ENCODE measurements around the gene RAB11FIP3. TPM values are rescaled to one million over a fixed set of nuclear protein-coding genes. Genes with fewer than 3 reads are reported as not detected.
A peak's percentile ranks its signal among the peaks of the same experiment; 100 is the strongest.

The RAB11FIP3 gene
- total RNA-seq, 4 donors from 2014 or later, result 20.7 to 62.5 (median 29.1) TPM

GRCh38 chr16:519841-520687, 94.6 kb downstream of the RAB11FIP3 start:
- TF ChIP-seq EP300 (IDR thresholded peaks at IDR 0.05), result no peak
- TF ChIP-seq, protein P1, sequence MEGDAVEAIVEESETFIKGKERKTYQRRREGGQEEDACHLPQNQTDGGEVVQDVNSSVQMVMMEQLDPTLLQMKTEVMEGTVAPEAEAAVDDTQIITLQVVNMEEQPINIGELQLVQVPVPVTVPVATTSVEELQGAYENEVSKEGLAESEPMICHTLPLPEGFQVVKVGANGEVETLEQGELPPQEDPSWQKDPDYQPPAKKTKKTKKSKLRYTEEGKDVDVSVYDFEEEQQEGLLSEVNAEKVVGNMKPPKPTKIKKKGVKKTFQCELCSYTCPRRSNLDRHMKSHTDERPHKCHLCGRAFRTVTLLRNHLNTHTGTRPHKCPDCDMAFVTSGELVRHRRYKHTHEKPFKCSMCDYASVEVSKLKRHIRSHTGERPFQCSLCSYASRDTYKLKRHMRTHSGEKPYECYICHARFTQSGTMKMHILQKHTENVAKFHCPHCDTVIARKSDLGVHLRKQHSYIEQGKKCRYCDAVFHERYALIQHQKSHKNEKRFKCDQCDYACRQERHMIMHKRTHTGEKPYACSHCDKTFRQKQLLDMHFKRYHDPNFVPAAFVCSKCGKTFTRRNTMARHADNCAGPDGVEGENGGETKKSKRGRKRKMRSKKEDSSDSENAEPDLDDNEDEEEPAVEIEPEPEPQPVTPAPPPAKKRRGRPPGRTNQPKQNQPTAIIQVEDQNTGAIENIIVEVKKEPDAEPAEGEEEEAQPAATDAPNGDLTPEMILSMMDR (IDR thresholded peaks at IDR 0.05), result no peak
- TF ChIP-seq POLR2AphosphoS5 (IDR thresholded peaks at IDR 0.05), result no peak
- TF ChIP-seq POLR2A (IDR thresholded peaks at IDR 0.05), result no peak
- H3K36me3 ChIP-seq, result peaks cover 51% of the 10 kb centered on the region
- no peaks in the 10 kb centered on the region for H3K9me3 ChIP-seq
- peaks cover 32% of the 10 kb centered on the region for H3K4me1 ChIP-seq
- 93% methylated on average over 10 of the region's 35 CpGs for WGBS
- H3K4me3 ChIP-seq, result no peak overlapping the region
- DNase-seq (ENCODE audit: low spot score in 2 of 2), result peak in 1 of 2 donors; percentile 58
- H3K27ac ChIP-seq, result no peak overlapping the region
- no peaks in the 10 kb centered on the region for H3K27me3 ChIP-seq

DNA sequence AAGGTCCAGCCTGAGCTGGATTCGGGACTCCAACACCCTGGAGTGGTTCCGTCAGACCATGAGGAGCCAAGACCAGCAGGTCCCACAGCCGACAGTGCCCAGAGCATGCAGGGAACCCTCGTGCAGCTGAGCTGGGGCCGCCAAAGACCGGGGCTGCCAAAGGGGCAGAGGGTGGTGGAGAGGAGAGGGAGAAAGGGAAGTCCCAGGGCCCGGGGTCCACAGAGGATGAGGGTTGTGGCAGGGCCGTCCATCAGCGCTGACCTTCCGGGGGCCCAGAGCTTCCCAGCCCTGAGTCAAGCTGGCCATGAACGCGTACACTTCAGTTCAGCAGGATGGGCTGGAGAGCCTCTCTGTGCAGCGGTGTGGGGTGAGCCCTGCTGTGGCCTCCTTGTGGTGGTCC, 95.4 kb downstream of the RAB11FIP3 start:
- Histone ChIP-seq H3K27me3 (no peaks in the 10 kb centered on the region), H3K27ac (no peak overlapping the region), H3K36me3 (peaks cover 44% of the 10 kb centered on the region), H3K9me3 (no peaks in the 10 kb centered on the region), H3K4me3 (no peak overlapping the region), H3K4me1 (peaks cover 40% of the 10 kb centered on the region)
- no peak for TF ChIP-seq EP300 (IDR thresholded peaks at IDR 0.05)
- TF ChIP-seq POLR2AphosphoS5 (IDR thresholded peaks at IDR 0.05), result no peak
- no peak for TF ChIP-seq POLR2A (IDR thresholded peaks at IDR 0.05)
- TF ChIP-seq, protein P1 (IDR thresholded peaks at IDR 0.05), result no peak
- DNase-seq (ENCODE audit: low spot score in 2 of 2), result peak in 1 of 2 donors; percentile 59
- WGBS, result 93% methylated on average over 11 of the region's 13 CpGs

GRCh38 chr16:521381-522210, 96.1 kb downstream of the RAB11FIP3 start:
- peak overlapping the region; percentile 45 for H3K27ac ChIP-seq
- peak in 1 of 2 donors; percentile 79 for DNase-seq (ENCODE audit: low spot score in 2 of 2)
- H3K36me3 ChIP-seq, result peaks cover 37% of the 10 kb centered on the region
- H3K27me3 ChIP-seq, result no peaks in the 10 kb centered on the region
- no peak for TF ChIP-seq POLR2AphosphoS5 (IDR thresholded peaks at IDR 0.05)
- TF ChIP-seq, protein P1 (IDR thresholded peaks at IDR 0.05), result peak in 1 of 2 donors; percentile 40
- WGBS, result 49% methylated on average over 27 of the region's 34 CpGs
- no peaks in the 10 kb centered on the region for H3K9me3 ChIP-seq
- peaks cover 47% of the 10 kb centered on the region for H3K4me1 ChIP-seq
- H3K4me3 ChIP-seq, result no peak overlapping the region

GRCh38 chr16:522320-523096, 97.1 kb downstream of the RAB11FIP3 start:
- no peaks in the 10 kb centered on the region for H3K27me3 ChIP-seq
- WGBS, result 61% methylated on average over 22 of the region's 23 CpGs
- no peak for TF ChIP-seq POLR2A (IDR thresholded peaks at IDR 0.05)
- peaks cover 51% of the 10 kb centered on the region for H3K4me1 ChIP-seq
- H3K9me3 ChIP-seq, result no peaks in the 10 kb centered on the region
- H3K27ac ChIP-seq, result no peak overlapping the region
- peak in 1 of 2 donors; percentile 66 for DNase-seq (ENCODE audit: low spot score in 2 of 2)
- peaks cover 29% of the 10 kb centered on the region for H3K36me3 ChIP-seq
- no peak overlapping the region for H3K4me3 ChIP-seq

DNA sequence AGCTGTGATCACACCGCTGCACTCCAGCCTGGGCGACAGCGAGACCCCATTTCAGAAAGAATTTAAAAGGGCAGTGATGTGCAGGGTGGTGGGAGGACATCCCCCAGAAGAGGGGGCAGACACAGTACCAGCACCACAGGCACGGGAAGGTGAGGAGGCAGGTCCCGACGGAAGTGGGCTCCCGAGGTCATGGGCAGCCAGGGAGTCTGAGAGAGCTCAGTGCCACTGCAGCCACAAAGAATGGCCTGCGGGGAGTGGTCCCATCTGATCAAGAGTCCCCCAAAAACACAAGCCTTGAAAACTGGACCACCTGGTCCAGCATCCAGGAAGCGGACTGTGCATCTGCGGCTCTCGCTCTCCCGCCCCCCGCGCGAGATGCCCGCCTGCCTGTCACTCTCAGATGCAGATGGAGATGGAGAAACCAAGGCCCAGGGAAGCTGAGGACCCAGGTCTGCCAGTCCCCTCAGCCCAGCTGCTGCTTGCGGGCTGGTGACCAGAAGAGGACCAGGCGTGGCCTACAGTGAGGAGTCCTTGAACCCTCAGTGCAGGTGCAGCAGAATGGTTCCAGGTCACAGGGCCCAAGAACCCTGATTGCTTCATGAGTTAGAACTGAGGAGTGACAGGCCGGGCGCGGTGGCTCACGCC, 97.8 kb downstream of the RAB11FIP3 start:
- peak in 1 of 2 donors; percentile 57 for DNase-seq (ENCODE audit: low spot score in 2 of 2)
- 90% methylated on average over 14 of the region's 22 CpGs for WGBS
- Histone ChIP-seq H3K4me1 (peaks cover 52% of the 10 kb centered on the region), H3K27me3 (no peaks in the 10 kb centered on the region), H3K4me3 (no peak overlapping the region), H3K9me3 (no peaks in the 10 kb centered on the region), H3K27ac (no peak overlapping the region), H3K36me3 (peaks cover 26% of the 10 kb centered on the region)
- TF ChIP-seq POLR2AphosphoS5 (IDR thresholded peaks at IDR 0.05) (no peak), EP300 (IDR thresholded peaks at IDR 0.05) (no peak), POLR2A (IDR thresholded peaks at IDR 0.05) (no peak)
- TF ChIP-seq, protein P1 (IDR thresholded peaks at IDR 0.05), result no peak
